NCI-H2029 (cell line): Measurements from ENCODE around the gene NINJ1.
"Not testable (repeated sequence)": the region's sequence is repeated elsewhere in the genome, so short reads cannot be mapped to it uniquely, and the experiment has no call there.

Experiments
- DNase-seq: peaks from one replicate; lab custom pipeline; 2025; lab: John Stamatoyannopoulos, UW

Gene NINJ1

DNA sequence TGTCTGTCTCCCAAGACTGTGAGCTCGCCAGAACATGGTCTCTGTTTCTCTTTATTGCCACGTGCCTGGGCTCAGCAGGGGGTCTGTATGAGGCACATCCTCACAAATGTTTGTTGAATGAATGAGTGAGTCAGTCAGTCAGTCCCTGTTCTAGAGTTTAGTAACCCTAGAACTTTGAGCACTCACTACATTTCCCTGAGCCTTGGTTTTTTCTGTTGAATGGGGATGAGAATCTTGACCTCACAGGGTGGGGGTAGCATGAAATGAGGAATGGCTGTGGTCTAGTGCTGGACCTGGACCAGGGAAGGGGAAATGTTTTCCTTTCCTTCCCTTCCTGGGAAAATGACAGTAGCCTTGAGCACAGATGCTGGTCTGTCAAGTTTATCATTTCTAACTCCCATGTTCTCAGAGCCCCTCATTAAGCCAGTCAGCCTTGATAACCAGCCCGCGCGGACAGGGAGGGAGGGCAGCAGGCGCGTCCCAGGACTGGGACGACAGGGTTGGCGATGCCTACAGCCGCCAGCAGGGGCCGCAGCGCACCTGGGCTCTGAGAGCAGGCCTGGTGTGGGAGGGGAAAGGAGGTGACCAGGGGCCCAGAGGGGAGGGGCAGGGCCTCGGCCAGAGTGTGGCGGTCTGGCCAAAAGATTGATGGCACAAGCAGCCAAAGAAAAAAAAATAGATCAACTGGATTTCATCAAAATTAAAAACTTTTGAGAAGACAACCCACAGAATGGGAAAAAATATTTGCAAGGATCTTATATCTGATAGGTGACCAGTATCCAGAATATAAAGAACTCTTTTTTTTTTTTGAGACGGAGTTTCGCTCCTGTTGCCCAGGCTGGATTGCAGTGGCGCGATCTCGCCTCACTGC, 25.8 kb upstream of the NINJ1 start:
- peak; percentile 68 for DNase-seq

DNA sequence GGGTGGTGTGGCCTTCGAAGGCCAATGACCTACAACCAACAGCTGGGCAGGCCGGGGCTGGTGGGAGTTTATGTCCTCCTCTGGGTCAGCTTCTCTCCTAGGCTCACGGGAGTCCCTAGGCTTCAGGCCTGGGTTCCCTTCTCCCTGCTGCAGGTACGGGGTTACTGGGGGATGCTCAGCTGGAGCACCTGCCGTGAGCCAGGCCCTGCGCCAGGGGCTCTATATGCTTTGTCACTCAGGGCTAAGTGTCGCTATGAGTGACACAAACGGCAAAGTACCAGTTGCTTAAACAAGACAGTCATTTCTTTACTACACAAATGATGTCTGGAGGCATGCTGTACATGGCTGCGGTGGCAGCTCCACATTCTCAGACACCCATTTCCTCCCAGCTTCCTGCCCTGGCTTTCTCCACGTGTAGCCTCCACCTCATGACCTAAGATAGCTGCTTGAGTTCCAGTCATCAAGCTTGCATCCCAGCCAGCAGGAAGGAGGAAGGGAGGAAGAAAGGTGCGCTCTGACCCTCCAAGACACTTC, 22.5 kb upstream of the NINJ1 start:
- no peak for DNase-seq

DNA sequence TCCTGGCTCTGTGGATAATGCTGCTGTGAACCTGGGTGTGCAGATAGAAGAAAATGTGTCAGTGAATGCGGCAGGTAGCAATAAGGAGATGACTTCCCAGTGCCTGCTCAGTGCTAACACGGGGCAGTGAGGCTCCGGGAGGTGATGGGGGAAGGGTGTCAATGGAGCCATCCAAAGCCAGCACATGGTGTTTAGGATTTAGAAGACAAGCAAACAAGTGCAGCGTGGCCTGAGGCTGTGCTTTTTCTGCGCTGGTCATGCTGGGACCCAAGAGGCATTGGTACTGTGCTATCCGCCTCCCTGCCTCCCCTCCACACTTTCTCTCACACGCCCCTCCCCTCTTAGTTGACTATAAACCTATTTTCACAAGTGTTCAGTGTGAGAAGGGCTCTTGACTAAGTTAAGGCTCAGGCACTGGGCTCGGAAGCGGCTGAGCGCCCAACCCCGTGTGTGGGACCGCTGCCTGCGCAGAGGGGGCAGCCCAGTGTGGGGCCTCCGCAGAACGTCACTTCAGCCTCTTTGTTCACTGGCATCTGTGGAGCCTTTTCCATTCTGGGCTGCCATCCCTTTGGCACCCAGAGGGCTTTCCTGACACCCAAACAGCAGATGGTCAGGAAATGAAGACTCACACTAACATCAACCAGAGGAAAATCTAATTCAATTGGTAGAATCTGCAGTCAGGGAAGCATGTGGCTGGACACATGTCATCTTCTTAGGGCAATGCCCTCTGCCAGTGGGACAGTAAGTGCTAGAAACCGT, 21.8 kb upstream of the NINJ1 start:
- DNase-seq = no peak

DNA sequence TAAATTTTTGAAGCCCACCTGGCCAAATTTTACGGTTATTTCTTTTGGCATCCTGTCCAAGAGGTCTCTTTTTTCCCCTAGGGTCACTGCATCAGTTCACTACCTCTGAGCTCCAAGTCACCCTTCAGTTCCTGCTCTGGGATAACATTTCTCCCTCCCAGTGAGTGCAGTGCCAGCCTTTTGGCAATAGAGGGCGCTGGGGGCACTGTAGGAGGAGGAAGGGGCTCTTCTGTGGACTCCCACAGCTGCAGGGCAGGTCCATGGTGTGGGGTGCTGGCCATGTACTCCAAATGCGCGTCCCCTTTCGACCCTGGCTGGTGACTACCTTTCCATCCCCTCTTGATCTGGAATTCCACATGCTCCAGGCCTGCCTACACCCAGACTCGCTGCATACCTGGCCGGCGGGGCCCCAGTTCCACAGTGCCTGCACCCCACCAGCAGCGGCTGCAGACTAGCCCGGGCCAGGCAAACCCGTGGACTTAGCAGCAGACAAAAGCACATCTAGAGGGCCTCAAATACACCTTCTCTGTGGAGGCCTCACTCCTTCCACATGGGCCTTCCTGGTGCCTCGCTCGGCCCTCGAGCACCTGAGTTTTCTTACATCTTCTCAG, 20.3 kb upstream of the NINJ1 start:
- DNase-seq = no peak

DNA sequence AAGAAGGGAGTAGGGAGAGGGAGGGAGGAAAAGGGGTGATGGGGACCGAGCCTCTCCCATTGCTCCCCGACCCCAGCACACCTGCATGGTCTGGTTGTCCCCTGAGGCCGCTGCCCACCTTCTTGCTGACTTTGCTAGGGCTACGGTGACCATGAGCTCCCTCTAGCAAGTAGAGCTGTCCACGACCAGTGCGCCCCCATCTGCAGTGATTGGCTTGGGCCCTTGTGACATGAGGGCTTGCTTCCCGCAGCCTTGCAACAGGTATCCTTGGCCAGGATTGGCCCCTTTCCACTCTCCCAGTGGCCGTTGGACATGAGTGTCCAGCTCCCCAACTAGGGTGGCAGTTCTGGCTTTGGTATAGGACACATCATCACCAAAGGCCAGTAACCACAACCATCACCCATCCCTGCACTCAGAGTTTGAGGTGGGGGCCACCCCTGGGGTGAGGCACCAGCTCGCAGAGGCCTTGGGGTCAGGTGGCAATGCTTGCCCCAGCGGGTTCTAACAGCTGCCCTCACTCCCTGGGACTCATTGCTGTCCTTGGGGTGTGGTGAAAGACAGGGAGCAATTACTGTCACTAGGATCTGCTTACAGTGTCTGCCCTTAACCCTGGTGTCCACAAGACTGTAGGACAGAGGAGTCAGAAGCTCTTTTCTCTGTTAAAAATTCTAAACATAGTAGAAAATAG, 17.2 kb upstream of the NINJ1 start:
- no peak for DNase-seq

DNA sequence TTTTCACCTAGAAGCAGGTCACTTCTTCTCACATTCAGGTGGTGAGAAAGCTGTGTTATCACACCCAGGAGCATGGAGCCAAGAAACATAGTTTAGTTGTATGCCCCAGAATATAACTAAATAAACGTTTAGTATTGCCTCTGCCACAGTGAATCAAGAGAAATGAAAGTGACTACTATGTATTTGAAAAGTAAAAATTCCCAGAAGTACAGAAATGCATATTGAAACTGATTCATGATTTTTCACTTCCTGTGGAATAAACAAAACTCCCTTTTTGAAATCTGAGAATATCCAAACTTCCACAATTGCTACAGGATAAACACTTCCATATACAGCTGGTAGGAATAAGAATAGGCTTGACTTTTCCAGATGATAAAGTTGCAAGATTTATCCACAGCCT, 15.3 kb upstream of the NINJ1 start:
- no peak for DNase-seq

DNA sequence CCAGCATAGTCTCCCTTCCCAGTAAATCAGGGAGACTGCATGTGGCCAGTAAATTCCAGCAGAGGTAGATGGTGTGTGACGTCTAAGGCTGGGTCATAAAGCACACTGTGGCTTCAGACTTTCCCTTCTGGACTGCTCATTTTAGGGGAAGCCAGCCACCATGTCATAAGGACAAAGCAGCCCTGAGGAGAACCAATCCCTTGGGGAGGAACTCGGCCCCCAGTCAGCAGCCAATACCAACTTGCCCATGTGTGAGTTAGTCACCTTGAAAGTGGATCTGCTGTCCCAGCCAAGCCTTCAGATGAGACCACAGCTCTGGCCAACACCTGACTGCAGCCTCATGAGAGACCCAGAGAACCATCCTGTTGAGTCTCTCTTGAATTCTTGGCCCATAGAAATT, 14.7 kb upstream of the NINJ1 start:
- DNase-seq = no peak

DNA sequence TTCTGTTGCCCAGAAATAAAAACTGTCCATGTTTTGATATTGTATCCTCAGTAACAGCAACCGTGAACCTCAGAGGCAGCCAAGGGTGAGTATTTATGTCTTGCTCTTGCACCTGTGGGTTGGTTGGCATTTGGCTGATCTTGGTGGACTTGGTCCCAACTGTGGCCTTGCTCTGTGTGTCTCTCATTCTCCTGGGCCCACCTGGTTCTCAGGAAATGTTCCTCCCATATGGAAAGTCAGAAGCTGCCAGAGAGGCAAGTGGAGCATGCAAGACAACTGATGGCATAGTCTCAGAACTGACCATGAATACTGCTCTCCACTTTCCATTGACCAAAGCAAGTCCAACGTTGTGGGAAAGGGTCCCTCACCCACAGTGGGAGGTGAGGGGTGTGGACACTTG, 13.6 kb upstream of the NINJ1 start:
- DNase-seq = no peak

DNA sequence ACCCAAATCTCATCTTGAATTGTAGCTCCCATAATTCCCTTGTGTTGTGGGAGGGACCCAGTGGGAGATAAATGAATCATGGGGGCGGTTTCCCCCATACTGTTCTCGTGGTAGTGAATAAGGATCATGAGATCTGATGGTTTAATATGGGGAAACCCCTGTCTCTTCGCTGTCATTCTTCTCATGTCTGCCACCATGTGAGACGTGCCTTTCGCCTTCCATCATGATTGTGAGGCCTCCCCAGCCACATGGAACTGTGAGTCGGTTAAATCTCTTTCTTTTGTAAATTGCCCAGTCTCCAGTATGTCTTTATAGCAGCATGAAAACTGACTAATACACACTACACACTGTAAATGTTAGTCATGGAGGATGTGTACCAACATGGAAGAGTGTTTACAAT, 12.6 kb upstream of the NINJ1 start:
- not testable (repeated sequence) for DNase-seq

DNA sequence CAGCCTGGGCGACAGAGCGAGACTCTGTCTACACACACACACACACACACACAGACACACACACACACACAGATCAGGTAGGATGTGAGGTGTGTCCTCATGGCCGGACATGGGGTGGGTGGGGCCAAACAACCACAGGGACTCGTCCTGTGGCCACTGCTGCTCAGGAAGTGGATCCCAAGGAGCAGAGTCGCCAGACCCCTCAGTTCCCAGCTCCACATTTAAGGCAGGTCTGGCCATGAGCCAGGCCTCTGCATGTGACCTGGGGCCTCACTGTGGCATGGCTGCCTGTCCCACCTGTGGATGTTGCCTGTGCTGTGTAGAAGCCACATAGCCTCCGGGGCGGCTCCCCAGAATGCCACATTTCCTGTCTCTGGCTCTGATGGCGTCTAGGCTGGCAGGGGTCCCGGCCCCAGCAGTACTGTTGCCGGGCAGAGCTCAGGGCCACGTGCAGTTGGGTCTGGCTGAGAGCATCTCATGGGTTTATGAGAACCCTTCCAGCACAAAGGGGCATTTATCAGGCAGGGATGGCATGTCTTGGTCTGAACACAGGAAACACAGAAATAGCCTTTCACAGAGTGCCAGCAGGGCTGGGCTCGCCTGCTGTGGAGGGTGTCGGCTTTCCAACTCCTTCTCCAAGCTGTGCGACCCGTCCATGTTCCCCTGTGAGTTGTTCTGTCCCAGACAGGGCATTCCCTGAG, 9.9 kb upstream of the NINJ1 start:
- DNase-seq = peak; percentile 85

DNA sequence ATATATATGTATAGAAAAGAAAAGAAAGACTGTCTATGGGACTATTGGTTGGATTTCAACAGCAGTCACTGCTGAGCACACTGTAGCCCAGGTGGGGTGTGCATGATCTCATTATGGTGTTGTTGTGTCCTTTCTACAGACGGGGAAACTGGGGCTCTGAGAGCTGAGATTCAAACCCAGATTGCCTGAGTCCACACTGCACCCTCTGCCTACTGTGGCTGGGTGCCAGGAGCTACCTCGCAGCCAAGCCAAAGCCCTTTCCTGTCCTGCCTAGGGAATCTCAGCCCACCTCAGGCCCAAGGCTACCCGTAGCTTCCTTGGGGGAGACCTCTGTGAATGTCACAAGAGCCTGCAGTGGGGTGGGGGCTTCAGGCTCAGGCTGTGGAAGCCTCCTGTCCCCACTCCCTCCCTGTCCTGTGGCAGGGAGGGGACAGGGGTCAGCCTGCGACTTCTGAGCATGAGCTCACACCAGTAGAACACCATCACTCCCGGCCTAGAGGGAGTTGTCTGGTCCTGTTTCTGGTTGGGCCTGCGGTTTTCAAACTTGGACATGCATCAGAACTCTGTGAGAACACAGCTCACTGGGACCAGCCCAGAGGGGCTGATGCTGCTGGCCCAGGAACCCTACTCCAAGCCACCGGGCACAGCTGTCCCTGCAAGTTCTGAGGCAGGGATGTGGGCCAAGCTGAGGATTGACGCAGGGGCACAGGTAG, 7.9 kb upstream of the NINJ1 start:
- DNase-seq = no peak

DNA sequence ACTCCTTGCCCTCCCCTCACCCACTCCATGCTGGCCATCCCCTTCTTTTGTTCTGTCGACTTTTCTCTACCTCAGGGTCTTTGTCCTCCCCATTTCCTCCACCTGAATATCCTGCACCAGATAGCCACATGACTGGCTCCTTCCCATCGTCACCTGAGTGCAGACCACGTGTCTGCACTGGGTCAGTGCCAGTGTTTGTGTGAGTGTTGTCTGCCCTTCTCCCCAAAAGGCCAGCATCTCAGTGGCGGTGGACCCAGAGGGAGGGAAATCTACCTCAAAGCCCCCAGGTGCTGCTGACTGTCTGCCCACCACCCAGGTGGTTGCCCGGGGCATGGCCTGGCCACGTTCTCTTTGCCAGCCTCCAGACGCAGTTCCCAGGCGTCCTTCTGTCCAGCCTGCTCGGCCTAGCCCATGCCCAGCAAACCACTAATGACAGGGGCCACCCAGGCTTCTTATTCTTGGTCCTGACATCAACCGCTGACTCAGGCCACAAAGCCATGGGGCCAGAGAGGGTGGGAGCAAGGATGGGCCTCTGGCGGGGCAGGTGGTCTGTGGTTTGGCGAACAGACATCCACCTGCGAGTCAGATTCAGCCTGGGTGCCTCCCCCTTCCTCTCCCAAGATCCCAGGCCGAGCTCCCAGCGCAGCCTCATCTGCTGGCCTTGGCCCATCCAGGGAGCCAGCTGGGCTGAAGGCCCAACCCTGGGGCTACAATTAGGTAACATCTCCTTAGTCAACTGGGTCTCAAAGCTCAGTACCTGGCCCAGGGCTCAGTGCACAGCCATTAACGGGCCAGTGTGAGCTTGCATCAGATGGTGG, 5.5 kb upstream of the NINJ1 start:
- DNase-seq = no peak

DNA sequence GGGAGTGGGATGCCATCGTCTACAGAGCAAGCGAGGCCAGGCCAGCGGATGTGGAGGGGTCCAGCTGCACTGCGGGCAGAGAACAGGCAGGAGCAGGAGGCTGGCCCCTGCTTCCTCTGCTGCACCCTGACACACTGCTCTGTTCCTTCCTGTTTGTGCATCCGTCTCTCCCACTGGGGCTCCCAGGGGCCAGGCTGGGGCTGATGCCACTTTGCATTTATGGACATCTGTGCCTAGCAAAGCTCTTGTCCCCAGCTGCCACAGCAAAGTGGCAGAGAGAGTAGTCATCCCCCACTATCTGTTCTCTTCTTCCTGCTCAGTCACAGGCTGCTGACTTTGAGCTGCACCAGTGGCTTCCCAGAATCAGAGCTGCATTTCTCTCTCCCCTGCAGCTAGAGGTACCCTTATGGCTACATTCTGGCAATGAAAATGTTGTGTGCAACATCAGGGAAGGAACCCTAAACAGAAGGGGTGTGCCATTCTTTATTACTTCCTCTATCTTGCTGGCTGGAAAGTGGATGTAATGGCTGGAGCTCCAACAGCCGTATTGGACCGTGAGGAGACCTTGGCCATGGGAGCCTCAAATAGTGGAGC, 4.2 kb upstream of the NINJ1 start:
- DNase-seq = no peak

DNA sequence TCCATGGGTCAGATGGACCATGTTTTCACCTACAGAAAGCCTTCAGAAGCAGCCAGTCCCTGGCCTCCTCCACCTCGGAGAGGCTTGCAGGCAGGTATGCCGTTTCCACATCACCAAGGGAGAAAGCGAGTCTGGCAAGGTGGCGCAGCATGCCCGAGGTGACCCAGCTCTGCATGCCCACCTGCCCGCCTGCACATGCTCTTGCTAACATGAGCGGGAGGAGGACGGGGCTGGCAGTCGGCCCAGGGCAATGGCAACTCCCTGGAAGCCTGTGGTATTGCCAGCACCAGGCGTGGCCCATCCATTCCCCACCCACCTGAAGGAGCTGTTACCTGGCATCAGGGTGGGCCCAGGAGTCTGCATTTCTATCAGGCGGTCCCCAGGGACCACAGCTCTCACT, 3.3 kb upstream of the NINJ1 start:
- DNase-seq = no peak

DNA sequence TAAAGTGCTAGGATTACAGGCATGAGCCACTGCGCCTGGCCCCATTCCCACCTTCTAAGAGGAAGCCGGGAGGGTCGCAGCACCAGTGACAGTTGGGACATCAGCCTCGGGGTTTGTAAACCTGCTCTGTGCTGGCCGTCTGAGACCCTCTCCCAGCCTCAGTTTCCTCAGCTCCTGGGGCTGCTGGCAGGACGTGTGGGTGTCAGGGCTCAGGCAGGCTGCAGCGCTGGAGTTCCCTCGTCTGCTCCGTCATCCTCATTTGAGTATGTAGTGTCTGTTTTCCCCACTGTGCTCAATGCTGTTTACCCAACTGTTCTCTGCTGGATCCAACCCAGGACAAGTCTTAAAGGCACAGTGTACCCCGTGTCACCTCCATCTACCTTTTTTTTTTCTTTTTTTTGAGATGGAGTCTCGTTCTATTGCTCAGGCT, 2.0 kb upstream of the NINJ1 start:
- DNase-seq = peak; percentile 84

DNA sequence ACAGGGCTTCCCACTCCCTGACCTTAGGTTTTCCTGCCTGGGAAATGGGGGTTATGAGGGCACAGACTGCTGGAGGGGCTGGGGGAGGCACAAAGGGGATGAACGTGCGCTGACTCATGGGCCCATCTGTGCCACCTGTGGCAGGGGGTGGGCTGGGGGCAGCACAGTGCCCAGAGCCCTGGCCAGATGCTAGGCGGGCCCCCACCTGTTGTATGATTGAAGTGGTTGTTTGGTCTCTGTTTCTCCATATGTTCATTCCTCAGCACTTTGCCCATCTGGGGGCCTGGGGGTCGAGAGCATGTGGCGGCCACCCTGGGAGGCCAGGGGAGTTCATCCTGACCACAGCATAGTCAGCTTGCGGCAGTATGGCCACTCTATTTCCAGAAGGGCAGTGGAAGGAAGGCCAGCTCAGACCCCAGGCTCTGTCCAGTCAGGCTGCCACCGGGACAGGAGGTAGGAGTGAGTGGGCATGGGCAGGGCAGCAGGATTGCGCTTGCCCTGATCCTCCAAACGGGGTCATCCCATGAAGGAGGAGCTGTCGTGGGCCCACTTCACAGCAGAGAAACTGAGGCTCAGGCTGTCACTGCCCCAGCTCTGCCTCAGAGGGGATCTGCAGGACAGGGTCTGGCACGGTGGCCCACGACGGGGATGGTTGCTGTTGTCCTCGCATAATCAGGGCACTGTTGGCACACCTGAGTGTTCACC, 841 bp upstream of the NINJ1 start:
- DNase-seq = no peak

DNA sequence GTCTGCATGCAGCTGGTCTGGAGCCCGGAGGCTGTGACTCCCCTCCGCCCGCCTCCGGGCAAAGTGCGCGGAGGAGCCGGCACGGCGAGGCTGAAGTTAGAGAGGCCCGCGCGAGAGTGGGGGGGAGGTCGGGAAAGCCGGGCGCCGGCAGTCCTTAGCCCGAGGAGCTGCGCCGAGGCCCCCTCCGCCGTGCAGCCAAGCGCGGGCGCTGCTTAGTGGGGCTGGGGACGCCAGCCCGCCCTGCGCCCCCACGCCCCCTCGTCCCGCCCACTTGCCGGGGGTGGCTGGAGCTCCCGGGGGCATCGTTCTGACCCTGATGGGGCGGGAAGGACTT, 403 bp downstream of the NINJ1 start:
- DNase-seq = peak; percentile 27

DNA sequence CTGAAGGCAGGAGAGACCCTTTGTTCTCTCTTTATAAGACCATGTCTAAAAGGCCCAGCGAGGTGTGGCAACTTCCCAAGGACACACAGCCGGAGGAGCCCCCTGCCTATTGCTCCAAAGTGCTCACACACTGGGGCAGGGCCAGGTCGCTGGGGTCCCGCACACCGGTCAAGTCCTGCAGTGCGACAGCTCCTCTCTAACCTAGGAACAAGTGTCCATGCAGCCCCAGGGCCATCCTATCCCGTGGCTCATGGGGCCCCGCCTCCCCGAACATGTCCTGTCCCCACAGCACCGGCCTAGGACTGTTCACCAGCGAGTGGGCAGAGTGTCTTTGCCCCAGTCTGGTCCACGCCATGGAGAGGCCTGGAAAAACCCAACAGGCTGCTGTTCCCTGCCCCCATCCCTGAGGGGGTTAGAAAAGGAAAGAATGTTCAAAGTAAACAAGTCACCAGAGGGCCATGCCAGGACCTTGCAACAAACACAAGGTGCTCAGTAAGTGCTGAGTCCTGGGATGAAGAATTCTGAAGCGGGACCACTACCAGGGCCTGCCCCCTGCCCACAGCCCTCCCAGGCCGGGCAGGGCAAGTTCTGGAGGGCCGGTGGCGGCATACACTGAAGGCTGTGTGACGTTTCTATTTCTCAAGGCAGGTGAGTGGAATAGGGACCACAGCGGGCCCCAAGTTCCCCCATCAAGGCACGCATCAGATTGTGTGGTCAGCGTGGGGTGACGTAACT, 938 bp downstream of the NINJ1 start:
- DNase-seq = no peak
